Fibroblast of peridontal ligament (primary cell): ENCODE measurements around the gene COX8C.
"Not testable (repeated sequence)": the region's sequence is repeated elsewhere in the genome, so short reads cannot be mapped to it uniquely, and the experiment has no call there.

Experiments
- DNase-seq: peaks from one replicate; pipeline ENCODE4 v3.0.0-alpha.2; 2010; ENCODE audit errors: extremely low read depth

COX8C gene

DNA sequence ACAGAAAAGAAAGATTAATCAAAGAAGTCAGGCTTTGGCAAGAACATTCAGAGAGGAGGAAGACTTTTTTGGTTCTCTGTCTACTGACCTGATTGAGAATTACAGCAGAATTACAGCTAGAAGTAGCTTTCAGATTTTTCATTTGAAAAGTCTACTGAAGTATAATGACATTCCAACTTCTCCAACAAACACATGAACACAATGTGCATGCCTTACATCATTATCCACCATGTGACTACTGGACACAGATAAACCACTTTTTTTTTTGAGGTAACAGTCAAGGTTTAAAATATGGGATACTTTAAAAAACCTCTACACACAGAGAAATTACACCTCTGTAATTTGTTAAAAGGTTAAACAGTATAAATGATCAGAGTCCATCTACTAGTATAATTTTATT lies 26.5 kb upstream of the COX8C start:
- no peak for DNase-seq

DNA sequence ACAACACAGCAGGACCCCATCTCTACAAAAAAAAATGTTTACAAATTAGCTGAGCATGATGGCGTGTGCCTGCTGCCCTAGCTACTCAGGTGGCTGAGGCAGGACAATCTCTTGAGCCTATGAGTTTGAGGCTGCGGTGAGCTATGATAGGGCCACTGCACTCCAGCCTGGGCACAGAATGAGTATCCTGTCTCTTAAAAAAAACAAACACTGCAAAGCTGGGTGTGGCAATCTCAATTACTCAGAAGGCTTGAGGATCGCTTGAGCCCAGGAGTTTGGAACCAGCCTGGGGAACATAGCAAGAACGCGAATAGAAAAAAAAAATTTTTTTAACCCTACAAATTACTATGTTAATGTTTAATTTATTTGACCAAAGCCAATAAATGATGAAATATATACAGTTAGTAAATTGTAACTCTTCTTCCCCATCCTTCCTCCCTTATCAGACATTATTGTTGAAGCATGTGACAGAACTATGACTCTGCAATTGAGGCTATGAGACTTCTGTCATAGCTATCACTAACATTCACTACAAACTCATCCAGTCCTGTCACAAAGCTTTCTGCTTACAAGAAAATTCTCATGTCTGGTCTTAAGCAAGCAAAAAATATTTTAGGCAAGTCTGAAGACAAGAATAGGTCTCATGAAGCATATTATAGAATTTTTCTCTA lies 23.9 kb upstream of the COX8C start:
- DNase-seq = no peak

DNA sequence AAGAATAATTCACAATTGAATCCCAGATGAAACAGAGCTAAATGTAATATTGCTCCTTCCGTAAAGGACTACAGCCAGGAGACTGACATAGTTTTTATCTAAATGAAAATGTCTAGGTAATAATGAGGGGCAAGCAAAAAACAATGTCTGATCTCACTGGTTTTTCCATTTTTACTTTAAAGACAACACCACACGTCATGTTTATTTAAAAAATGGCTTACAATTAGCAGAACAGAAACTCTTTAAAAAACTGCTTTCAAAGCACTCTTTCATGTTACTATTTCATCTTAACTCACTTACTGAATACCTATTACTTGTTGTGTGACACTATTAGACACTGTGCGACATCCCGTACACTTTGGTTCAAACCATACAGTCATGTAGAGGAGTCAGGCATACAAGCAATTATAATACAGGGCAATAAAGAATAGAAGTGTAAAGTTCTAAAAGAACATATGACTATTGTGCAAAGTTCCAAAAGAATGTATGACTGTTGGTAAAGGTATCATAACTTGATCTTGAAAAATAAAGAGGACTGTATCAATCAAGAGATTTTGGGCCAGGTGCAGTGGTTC lies 23.3 kb upstream of the COX8C start:
- no peak for DNase-seq

DNA sequence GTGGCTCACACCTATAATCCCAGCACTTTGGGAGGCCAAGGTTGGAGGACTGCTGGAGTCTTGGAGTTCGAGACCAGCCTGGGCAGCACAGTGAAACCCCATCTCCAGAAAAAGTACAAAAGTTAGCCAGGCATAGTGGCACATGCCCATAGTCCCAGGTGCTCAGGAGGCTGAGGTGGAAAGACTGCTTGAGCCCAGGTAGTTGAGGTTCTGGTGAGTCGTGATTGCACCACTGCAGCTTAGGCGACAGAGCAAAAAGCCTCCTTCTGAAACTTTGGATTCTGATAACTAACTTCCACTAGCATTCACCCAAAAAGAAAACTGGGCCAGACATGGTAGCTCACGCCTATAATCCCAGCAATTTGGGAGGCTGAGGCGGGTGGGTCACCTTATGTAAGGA lies 20.8 kb upstream of the COX8C start:
- no peak for DNase-seq

DNA sequence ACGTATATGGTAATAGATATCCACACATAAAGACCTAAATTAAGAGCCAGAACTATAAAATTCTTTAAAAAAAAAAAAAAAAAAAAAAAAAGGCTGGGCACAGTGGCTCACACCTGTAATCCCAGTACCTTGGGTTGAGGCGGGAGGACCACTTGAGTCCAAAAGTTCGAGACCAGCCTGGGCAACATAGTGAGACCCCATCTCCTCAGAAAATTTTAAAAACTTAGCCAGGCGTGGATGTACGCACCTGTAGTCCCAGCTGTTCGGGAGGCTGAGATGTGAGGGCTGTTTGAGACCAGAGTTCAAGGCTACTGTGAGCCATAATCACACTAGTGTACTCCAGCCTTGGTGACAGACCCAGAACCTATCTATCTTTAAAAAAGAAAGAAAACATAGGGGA lies 18.4 kb upstream of the COX8C start:
- DNase-seq = no peak

DNA sequence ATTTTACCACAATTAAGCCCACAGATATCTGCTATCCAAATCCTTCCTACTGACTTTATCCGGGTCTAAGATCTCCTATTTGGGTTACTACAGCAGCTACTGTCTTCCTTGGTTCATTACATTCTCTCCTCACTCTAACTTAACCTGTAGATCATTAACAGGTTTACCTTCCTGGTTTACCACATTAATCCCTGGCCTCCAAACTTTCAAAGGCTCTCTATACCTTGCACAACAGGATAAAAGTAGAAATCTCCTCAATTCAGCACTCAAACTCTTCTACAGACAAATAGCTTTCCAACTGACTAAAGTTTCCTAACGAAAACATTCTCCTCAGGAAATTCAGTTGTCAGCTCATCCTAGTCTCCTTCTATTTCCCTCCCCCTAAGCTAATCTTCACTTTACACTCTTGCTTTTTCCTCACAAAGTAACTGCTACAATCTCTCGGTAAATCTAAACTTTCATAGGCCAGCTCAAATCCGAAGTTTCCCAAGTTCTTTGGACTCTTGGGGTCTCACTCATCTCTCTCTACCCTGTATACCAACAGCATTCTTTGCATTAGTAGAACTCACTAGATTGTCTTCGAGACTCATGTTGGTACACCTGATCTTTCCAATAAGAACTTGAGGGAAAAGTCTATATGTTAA lies 16.9 kb upstream of the COX8C start:
- no peak for DNase-seq

DNA sequence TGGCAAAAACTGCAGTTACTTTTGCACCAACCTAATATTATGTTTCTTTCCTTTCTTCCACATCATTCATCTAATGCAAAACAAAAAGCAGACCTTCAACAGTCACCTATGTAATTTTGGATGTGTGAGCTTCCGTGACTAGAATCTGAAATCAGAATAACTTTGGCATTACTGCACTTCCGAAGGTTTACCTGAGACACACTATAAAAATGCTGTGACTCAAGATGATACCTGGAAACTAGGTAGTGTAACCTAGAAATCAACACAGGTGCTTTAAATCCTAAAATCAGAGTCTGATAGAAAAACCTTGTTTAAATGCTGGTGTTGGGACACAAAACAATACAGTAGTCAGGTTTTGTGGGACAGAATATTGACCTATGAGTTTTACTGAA lies 16.4 kb upstream of the COX8C start:
- DNase-seq = no peak

DNA sequence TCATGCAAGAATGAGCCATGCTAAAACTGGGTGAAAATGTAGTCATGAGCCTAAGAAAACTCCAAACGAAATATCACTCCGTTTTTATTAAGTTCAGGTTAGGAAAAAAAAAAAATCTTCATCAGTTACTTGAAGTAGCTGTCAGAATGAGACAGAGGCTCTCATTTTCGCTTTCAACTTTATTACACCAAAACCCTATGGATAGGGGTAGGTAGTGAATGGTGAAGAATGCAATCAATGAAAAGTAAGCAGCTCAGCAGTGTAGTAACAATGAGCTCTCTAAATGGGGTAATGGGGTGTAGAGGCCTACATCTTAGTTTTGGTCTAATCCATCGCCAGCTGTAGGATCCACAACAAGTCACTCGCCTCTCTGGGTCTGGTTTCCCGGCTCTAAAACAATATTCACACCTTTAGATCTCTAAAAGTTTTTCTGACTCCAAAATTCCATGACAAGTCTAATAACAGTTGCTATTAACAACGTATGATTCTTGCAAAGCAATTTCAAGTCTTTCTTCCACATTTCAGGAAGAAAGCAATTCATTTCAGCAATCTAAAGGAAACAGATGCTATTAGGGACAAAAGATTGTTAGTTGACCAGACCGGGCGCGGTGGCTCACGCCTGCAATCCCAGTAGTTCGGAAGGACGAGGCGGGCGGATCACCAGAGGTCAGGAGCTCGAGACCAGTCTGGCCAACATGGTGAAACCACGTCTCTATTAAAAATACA lies 15.8 kb upstream of the COX8C start:
- no peak for DNase-seq

DNA sequence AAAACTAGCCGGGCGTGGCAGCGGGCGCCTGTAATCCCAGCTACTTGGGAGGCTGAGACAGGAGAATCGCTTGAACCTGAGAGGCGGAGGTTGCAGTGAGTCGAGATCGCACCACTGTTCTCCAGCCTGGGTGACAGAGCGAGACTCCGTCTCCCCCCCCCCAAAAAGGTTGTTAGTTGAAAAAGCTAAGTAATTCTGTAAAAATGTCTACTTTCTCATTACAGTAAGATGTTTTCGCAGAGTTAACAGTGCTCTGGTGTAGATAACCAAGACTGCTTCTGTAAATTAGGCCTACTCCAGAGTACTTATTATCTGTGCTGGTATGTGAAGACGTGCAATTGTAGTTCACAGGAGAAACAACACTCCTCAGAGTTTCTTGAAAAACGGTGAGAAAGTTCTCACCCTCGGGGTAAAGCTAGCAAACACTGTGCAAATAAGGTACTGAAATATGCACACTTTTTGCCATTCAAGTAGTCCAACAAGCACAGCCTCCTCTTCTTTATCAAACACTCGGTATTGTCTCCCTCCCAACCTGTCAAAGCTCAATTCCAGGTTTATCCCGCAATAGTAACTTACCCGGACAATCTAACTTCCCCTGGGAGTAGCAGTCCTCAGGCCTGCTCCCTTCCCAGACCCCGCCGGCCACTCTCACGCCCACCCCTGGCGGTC lies 15.1 kb upstream of the COX8C start:
- peak; percentile 25 for DNase-seq

DNA sequence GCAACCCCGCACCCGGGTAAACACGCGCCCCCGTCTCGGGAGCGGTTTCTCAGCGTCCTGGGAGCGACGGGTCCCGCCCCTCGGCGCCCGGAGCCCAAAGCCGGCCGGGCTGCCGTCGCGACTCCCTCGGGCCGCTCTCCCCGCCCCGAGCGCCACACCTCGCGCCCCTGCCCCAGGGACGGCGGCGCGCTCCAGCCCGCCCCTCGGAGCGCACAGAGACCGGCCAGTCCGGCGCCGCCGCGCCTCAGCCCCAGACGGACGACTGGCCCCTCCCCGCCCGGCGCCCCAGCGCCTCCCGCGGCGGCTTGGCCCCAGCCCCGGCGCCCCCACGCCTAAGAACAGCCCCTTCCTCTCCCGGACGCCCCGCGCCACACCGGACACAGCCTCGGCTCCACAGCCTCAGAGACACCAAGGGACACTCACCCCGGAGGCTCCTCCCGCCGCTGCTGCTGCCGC lies 14.6 kb upstream of the COX8C start:
- DNase-seq = no peak

DNA sequence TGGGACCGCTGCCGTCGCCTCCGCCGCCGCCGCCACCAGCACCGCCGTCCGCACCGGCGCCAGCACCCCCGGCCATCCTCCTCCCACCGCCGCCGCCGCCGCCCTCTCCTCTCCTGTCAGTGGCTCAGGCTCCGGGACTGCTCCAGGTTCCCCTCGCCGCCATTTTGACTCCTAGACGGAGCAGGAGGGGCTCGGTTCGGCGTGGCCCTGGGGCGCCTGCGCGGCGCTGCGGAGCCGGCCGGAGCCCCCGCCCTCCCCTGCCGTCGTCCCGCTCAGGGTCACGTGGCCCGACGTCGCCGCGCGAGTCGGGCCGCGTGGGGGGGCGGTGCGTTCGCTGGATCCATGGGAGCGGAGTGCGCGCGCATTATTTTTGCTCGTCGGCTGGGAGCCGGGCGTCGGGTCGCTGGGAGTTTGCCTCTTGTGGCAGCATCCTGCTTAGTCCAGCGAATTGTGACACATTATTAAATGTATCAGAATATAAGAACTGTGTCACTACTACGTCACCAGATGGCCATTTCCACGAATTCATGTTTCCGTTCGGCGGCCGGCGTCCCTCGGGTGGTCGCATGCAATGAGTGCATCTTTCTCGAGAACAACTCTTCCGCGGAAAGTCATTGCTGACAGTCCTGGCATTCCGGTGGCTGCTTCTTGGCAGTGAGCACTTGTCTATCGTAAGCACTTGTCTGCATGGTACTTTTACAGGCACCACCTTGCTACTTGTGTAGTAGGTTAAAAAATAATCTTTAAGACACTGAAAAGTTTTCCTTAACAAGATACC lies 13.9 kb upstream of the COX8C start, which contains the start of gene BTBD7:
BTBD7 (minus strand) TSS at position 184 of the 778 bp plus-strand sequence. CDS start 36,985 bp downstream, outside the sequence.
- DNase-seq = peak; percentile 87

DNA sequence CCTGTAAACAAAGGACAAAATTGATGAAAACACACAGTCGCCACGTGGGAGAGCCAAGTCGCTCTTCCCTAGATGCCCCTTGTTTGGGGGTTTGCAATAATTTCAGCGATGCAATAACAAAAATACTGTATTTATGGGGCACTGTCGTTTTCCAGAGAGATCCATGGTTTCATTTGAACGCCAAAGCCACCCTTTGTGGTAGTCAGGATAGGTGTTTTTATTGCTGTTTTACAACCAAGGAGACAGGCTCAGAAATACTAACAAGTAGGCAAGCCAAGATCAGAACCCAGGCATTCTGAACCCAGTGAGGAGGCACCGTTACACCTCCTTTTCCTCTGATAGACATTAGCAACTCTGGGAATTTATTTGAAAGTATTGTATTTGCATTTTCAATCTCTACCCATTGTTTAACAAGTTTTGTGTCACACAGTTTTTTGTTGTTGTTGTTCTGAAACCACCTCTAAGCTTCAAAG lies 13.3 kb upstream of the COX8C start:
- no peak for DNase-seq

DNA sequence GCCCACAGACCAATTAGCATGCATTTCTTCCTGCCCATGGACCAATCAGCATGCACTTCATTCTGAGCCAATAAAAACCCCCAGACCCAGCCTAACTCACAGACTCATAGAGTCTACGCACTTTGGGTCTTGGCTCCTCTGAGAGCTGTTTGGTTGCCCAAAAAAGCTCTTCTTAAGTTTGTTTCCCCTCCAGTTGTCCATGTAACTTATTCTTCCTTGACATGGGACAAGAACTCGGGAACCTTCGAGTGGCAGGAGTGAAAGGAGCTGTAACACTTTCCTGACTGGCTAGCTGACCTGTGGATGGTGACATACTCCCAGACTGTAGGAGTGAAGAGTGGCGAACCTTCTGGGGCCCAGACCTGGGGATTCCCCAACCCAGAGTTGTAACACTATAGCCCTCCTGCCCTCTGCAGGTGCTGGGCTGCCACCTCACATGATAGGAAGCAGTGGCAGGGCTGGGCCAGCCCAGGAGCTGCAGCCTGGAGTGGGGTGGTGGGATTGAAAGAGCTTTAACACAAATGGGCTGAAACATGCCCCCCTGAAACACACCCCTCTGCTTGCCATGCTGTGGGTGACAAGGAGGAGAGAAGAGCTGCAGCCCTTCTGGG lies 9.7 kb upstream of the COX8C start:
- no peak for DNase-seq

DNA sequence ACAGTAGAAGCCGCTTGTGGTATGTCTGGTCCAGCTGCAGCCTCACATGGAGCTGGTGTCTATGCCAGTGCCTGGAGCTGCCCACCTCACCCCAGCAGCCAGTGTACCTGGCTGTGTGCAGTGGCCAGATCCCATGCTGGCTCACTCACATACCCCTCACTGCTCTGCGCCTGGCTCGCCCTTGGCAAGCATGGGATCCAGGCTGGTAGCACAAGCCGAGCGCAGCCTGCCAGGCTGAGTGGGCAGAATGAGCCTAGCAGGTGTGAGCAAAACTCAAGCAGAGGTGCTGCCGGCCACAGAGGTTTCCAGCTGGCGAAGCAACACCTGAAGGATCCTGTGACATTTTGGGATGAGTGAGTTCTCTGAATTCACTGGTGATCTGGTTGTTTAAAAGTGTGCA lies 9.1 kb upstream of the COX8C start:
- DNase-seq = no peak

DNA sequence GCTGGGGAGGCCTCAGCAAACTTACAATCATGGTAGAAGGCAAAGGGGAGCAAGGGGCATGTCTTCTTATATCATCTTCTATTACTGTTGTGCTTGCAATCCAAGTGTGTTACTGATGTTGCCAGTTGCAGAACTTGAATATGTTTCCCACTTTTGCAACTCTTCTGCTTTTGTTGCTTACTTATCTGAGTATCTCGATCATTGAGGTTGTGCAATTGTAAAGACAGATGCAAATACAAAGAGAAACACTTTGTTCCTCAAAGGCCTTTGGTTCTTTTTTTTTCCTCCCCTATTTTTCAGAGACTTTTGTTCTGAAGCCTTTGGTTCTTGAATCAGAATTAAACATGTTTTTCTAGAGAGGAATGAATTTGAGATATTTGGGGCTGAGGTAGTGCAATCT lies 3.7 kb upstream of the COX8C start:
- DNase-seq = no peak

DNA sequence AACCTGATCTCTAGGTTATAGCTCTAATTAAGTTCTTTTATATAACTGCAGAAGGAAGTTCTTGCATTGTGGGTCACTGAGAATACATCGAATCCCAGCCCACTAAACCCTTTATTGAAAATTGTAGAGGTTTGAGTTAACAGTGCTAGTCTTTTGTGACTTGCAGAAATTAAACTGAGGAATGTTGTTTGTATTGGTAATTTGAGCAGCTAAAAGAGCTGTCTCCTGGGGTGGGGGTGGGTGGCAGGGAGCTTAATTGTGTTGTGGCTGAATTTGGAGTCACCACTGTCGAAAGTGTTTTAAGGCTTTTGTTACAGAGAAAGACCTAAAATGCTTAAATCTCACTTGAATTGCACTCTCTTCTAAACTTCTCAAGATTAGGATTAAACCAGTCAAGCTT lies 3.2 kb upstream of the COX8C start:
- no peak for DNase-seq

DNA sequence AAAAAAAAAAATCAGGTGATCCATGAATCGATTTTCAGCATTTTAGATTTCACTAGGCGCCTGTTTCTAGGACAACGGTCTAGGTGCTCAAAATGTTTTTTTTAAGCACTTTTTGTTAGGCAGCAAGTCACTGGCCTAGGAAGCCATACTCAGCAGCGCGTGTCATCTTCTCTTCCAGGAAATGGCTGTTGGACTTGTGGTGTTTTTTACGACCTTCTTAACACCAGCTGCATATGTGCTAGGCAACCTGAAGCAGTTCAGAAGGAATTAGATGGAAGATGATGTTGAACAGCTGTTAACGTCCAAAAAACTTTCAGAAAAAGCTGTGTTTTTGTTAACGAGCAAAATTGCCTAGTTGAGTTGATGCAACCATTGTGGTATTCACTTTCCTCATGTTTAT lies 868 bp downstream of the COX8C start:
- DNase-seq = no peak

DNA sequence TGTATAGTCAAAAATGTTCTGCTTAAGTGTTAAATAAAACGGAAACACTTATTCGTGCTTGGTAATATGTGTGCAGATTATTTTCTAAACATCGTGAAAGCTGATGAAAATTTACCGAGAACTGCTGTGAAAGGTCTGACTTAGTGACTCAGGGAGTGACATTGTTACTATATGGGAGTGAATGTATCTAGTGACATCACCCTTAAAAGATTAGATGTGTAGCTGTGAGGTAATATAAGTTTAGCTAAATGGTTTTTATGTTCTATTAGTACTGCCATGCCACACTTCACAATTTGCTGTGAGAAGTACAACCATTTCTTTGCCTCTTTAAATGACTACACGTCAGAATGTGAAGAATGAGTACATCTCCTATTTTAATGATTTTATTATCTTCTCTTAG lies 1.3 kb downstream of the COX8C start:
- DNase-seq = no peak

DNA sequence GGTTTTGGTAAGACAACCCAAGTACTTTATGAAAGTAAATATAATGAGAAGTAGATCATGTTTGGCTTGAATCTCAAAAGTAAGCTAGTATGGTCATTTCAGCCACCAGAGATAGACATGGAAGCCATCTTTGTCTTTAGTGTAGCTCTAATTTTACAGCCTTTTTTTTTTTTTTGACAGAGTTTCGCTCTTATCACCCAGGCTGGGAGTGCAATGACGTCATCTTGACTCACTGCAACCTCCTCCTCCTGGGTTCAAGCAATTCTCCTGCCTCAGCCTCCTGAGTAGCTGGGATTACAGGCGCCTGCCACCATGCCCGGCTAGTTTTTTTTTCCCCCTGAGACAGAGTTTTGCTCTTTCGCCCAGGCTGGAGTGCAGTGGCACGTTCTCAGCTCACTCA lies 7.9 kb downstream of the COX8C start:
- DNase-seq = not testable (repeated sequence)

DNA sequence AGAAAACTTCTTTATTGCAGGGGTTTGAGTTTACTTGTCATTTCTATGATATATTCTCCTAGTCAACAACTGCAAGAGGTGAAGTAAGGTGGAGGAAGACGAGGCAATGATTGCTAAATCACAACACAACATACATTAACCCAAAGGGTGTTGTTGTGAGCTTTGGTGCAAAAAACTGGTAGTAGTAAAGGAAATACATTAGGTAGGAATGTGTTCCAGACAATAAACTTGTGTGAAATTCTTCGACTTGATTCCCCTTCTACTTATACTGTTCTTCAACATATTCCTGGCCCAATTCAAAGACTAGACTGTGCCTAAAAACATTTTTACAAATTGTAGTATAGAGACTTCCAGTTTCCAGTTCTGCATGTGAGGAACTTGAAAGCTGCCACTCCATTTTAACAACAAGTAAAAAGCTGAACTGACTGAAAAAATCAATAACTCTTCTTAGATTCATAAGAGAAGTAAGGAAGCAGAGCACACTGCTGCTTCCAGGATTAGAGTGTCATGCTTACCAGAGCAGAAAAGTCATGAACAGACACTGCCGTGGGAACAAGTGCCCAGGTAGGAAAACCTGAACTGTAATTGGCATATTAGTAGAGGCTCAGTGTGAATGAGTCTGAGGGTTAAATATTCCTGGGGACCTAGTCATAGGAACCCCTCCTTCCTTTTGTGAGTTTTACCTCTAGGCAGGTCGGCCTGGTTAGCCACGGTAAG lies 22.2 kb downstream of the COX8C start:
- no peak for DNase-seq
